ENCODE measurements around the gene TM9SF3. TPM values are rescaled to one million over a fixed set of nuclear protein-coding genes. Genes with fewer than 3 reads are reported as not detected.

Gene TM9SF3
- total RNA-seq, 1 donor from 2014 or later, result 77.1 TPM

- TF ChIP-seq CTCF (conservative IDR thresholded peaks at IDR 0.05; ENCODE audit: low read depth, low read length), result no peak
- H3K4me3 ChIP-seq (ENCODE audit: low read depth, low read length), result no peak overlapping the region
- DNase-seq (ENCODE audit: low read depth), result no peak
Measured at GRCh38 chr10:96613576-96613975, 26.8 kb upstream of the TM9SF3 start.

GRCh38 chr10:96612055-96612830, 25.4 kb upstream of the TM9SF3 start:
- DNase-seq (ENCODE audit: low read depth), result no peak
- no peak overlapping the region for H3K4me3 ChIP-seq (ENCODE audit: low read depth, low read length)
- TF ChIP-seq CTCF (conservative IDR thresholded peaks at IDR 0.05; ENCODE audit: low read depth, low read length), result no peak

- no peak for DNase-seq (ENCODE audit: low read depth)
- H3K4me3 ChIP-seq (ENCODE audit: low read depth, low read length), result no peak overlapping the region
- TF ChIP-seq CTCF (conservative IDR thresholded peaks at IDR 0.05; ENCODE audit: low read depth, low read length), result no peak
Measured at GRCh38 chr10:96610817-96611216, 24.0 kb upstream of the TM9SF3 start.

- no peak overlapping the region for H3K4me3 ChIP-seq (ENCODE audit: low read depth, low read length)
- DNase-seq (ENCODE audit: low read depth), result no peak
- TF ChIP-seq CTCF (conservative IDR thresholded peaks at IDR 0.05; ENCODE audit: low read depth, low read length), result no peak
Measured at GRCh38 chr10:96609510-96609909, 22.7 kb upstream of the TM9SF3 start.

GRCh38 chr10:96608805-96609204, 22.0 kb upstream of the TM9SF3 start:
- H3K4me3 ChIP-seq (ENCODE audit: low read depth, low read length), result no peak overlapping the region
- DNase-seq (ENCODE audit: low read depth), result no peak
- TF ChIP-seq CTCF (conservative IDR thresholded peaks at IDR 0.05; ENCODE audit: low read depth, low read length), result no peak

- TF ChIP-seq CTCF (conservative IDR thresholded peaks at IDR 0.05; ENCODE audit: low read depth, low read length), result no peak
- DNase-seq (ENCODE audit: low read depth), result no peak
- H3K4me3 ChIP-seq (ENCODE audit: low read depth, low read length), result no peak overlapping the region
Measured at GRCh38 chr10:96608262-96608661, 21.4 kb upstream of the TM9SF3 start.

GRCh38 chr10:96606946-96607345, 20.1 kb upstream of the TM9SF3 start:
- TF ChIP-seq CTCF (conservative IDR thresholded peaks at IDR 0.05; ENCODE audit: low read depth, low read length), result no peak
- no peak for DNase-seq (ENCODE audit: low read depth)
- no peak overlapping the region for H3K4me3 ChIP-seq (ENCODE audit: low read depth, low read length)

Measured in epithelial cell of proximal tubule (primary cell).